Fibroblast of the aortic adventitia (primary cell): ENCODE results near the gene ANK2. TPM values are rescaled to one million over a fixed set of nuclear protein-coding genes. Genes with fewer than 3 reads are reported as not detected.
A peak's percentile ranks its signal among the peaks of the same experiment; 100 is the strongest.

Experiments used
- DNase-seq: peaks from one replicate; pipeline ENCODE4 v3.0.0-alpha.2; 2010; ENCODE audit warnings: low read depth
- H3K4me3 ChIP-seq: 2 replicates; pipeline ENCODE4 v1.5.1; 2011; ENCODE audit warnings: low read depth, mild to moderate bottlenecking, control low read depth, low read length, moderate library complexity
- CTCF ChIP-seq: IDR thresholded peaks from 2 replicates; pipeline ENCODE4 v1.5.1; 2011; ENCODE audit warnings: mild to moderate bottlenecking, low read length, control low read depth, inconsistent platforms; ENCODE audit not compliant: insufficient read depth
- total RNA-seq: library from RNA; depleted of rRNA; stranded (reverse); fragments of >200 nt; gene quantifications from 2 replicates; pipeline ENCODE4 v1.2.3, GENCODE V29; 2012; ENCODE audit warnings: low replicate concordance

The ANK2 gene
- 190 and 200 TPM in 2 replicates for total RNA-seq

GRCh38 chr4:113049421-113050370 is at the start of gene ANK2:
TSS of gene ANK2 (plus strand) at chr4:113049653. CDS start at chr4:113049729, 76 bp downstream.
- H3K4me3 ChIP-seq = no peak within 1 kb of the TSS
- no peak for TF ChIP-seq CTCF
- DNase-seq = peak; percentile 24

- no peak for DNase-seq
- H3K4me3 ChIP-seq = no peak overlapping the region
- TF ChIP-seq CTCF = no peak
Measured at GRCh38 chr4:113003841-113004240, 45.6 kb upstream of the ANK2 start.

- no peak for TF ChIP-seq CTCF
- DNase-seq = no peak
Measured at GRCh38 chr4:113004655-113005054, 44.8 kb upstream of the ANK2 start.

GRCh38 chr4:113006632-113007031 is 42.8 kb upstream of the ANK2 start:
- no peak for TF ChIP-seq CTCF
- DNase-seq = no peak
- no peak overlapping the region for H3K4me3 ChIP-seq

More at GRCh38 chr4:113004655-113005054, 44.8 kb upstream of the ANK2 start:
- no peak overlapping the region for H3K4me3 ChIP-seq

- no peak for DNase-seq
- no peak overlapping the region for H3K4me3 ChIP-seq
- TF ChIP-seq CTCF = no peak
Measured at GRCh38 chr4:113007151-113007550, 42.3 kb upstream of the ANK2 start.

GRCh38 chr4:113008135-113008534 is 41.3 kb upstream of the ANK2 start:
- no peak for DNase-seq
- no peak for TF ChIP-seq CTCF
- no peak overlapping the region for H3K4me3 ChIP-seq
